GM12801 (cell line): ENCODE results near the gene SLC12A7.

Experiments
- TF ChIP-seq, protein P1 (sequence below): IDR thresholded peaks from one replicate; pipeline ENCODE4 v1.5.1; 2011; ENCODE audit warnings: control low read depth; ENCODE audit not compliant: insufficient read length; ENCODE audit errors: extremely low read depth

The SLC12A7 gene

DNA sequence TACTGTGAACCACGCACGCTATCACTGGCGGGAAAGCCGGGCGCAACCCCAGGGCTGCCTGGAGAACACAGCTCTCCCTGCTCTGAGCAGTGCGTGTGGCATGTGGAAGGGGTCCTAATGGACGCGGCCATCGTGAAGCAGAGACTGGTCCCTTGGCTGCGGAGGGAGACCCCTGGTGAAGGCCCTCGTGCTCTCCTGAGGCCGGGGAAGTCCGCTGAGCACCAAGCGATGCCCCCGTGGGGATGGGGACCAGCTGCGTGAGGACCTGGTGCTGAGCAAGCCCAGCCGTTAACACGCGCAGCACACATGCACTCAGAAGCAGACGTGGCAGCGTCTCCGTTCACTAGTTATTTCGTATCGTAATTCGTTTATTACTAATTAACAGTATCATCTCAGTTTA is 24.4 kb downstream of the SLC12A7 start:
- TF ChIP-seq, protein P1, sequence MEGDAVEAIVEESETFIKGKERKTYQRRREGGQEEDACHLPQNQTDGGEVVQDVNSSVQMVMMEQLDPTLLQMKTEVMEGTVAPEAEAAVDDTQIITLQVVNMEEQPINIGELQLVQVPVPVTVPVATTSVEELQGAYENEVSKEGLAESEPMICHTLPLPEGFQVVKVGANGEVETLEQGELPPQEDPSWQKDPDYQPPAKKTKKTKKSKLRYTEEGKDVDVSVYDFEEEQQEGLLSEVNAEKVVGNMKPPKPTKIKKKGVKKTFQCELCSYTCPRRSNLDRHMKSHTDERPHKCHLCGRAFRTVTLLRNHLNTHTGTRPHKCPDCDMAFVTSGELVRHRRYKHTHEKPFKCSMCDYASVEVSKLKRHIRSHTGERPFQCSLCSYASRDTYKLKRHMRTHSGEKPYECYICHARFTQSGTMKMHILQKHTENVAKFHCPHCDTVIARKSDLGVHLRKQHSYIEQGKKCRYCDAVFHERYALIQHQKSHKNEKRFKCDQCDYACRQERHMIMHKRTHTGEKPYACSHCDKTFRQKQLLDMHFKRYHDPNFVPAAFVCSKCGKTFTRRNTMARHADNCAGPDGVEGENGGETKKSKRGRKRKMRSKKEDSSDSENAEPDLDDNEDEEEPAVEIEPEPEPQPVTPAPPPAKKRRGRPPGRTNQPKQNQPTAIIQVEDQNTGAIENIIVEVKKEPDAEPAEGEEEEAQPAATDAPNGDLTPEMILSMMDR: no peak

DNA sequence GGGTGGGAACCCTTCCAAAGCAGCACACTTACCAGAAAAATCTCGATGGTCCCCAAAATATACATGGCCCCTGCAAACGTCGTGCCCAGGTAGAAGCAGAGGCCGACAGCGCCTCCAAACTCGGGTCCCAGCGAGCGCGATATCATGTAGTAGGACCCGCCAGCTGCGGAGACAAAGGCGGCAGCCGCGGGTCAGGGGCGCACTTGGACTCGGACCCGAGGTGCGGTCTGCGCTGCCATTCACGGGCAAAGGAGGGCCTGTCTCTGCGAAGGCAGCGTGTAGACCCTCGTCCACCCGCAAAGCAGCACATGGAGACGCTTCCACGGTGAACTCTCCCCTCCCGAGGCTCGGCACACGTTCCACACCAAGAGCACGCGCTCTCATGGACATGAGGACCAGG is 25.0 kb downstream of the SLC12A7 start:
- TF ChIP-seq, protein P1: no peak

DNA sequence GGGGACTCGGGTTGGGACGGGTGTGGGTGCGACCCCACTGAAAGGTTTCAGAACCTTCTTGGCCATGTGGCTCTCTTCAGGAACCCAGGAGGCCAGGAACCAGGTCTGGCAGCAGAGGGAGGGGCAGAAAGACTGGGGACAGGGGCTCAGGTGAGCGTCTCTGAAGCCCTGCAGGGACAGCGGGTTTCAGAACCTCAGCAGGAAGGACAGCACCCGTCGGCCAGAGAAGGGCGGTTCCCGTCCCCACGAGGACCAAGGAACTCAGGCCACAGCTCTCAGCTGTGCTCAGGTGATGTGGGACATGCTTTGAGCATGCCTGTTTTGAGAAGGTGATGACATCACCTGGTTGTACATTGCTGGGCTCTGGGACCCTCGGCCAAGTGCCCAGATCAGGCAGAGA is 25.7 kb downstream of the SLC12A7 start:
- TF ChIP-seq, protein P1: no peak

DNA sequence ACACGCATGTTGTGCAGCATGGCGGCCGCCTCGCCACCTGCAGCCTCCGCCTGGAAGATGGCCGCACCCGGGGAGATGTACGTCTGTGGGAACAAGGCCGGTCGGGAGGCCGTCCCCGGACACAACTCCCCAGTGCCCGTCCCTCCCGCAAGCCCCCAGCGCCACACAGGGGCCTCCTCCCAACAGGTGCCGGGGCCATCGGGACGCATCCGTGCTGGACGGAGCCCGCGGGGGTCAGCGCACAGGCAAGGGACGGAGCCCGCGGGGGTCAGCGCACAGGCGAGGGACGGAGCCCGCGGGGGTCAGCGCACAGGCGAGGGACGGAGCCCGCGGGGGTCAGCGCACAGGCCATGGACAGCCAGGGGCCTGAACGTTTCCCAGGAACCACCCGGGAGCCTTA is 26.5 kb downstream of the SLC12A7 start:
- TF ChIP-seq, protein P1: no peak

DNA sequence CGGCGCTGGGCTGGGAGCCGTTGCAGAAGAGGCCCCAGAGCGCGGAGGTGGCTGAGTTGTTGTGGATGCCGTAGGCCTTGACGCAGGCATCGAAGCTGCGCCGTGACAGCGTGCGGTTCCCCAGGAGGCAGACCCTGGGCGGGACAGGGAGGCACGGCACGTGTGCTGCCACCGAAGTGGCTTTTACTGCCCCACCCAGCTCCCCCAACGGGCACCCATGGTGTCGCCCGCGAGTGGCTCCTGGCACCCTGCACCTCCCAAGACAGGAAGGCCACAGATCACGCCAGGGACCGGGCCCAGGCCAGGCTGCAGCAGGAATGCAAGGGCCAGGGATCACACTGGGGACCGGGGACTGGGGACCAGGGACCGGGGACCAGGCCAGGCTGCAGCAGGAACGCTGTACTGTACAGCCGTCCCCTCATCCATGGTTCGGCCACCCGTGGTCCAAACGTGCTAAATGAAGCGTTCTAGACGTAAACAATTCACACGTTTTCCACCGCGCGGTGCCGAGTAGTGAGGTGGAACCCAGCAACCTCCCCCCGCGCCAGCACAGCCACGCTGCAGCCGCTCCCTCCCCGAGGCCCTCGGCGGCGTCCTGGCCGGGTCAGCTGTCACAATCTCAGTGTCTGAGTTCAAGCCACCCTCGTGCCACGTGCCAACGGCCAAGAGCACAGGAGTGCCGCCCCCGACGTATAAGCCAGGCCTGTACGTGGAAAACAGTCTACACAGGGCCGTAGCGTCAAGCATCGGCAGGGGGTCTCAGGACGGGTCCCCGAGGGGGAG is 27.8 kb downstream of the SLC12A7 start:
- TF ChIP-seq, protein P1: no peak

DNA sequence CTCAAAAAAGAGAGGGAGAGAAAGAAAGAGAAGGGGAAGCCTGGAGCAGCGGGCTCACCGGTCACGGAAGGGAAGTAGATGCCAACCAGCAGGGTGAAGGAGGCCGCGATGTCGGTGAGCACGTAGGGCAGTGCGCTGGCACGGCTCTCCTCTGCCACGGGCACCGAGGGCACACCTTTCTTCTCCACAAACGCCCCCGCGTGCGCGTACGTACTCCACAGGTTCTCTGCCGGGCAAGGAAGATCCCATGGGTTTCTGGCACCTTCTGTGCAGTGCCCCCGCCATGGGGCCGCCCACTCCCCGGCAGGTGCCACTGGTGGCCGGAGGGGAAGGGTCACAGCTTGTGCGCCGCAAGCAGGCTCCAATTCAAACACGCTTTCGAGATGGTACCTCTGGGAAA is 30.3 kb downstream of the SLC12A7 start:
- TF ChIP-seq, protein P1: no peak

DNA sequence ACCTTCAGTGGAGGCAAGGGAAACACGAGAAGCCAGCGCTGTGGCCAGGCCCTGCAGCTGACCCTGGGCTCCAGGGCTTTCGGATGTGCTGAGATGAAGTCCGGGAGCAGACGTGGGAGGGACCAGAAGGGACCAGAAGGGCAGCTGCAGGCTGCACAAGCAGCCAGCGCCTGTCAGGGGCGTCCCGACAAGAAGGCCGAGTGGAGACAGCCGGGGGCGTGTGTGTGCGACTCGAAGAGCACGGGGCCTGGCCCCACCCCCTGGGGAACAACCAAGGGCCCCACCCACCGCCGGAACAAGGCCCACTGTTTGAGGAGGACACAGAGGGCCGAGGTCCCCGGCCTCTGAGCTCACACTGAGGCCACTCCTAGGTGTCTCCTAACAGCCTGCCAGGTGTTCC is 31.4 kb downstream of the SLC12A7 start:
- TF ChIP-seq, protein P1: no peak
